HepG2 (cell line): Measurements from ENCODE around the gene PAPOLB. TPM values are rescaled to one million over a fixed set of nuclear protein-coding genes. Genes with fewer than 3 reads are reported as not detected.

Experiments
- CEBPZ ChIP-seq: IDR thresholded peaks from 2 replicates; pipeline ENCODE4 v1.6.1; 2012; ENCODE audit warnings: low read length, improper control_type of control experiment
- CREBL2 ChIP-seq: sonication (generic); formaldehyde crosslinking; IDR thresholded peaks from 2 replicates; pipeline ENCODE4 v1.8.1; 2023; ENCODE audit warnings: missing genetic modification reagents, mild to moderate bottlenecking, borderline replicate concordance
- DMAP1 ChIP-seq: IDR thresholded peaks from 2 replicates; pipeline ENCODE4 v1.6.1; 2016
- DMTF1 ChIP-seq: sonication (generic); formaldehyde crosslinking; IDR thresholded peaks from 2 replicates; pipeline ENCODE4 v1.4.0; 2020; ENCODE audit warnings: mild to moderate bottlenecking, missing genetic modification reagents
- GFI1 ChIP-seq: sonication (generic); formaldehyde crosslinking; IDR thresholded peaks from 2 replicates; pipeline ENCODE4 v1.5.0; 2020; ENCODE audit warnings: missing genetic modification reagents, mild to moderate bottlenecking, borderline replicate concordance
- HNF4G ChIP-seq, 2 experiments: sonication (generic) in 1 of 2; formaldehyde crosslinking in 1 of 2; IDR thresholded peaks; 2 replicates each; pipeline versions ENCODE4 v1.4.0 to v1.6.1; 2011 to 2020; ENCODE audit warnings: borderline replicate concordance in 2 of 2, low read depth in 2 of 2, mild to moderate bottlenecking in 2 of 2, low read length in 1 of 2, missing genetic modification reagents in 1 of 2, moderate library complexity in 1 of 2
- MIER2 ChIP-seq: IDR thresholded peaks from 2 replicates; pipeline ENCODE4 v1.6.1; 2016; ENCODE audit warnings: missing biosample characterization, missing genetic modification reagents
- NFE2 ChIP-seq: sonication (generic); formaldehyde crosslinking; IDR thresholded peaks from 2 replicates; pipeline ENCODE4 v1.4.0; 2020; ENCODE audit warnings: missing genetic modification reagents
- PHF20 ChIP-seq: sonication (generic); formaldehyde crosslinking; IDR thresholded peaks from 2 replicates; pipeline ENCODE4 v1.5.0; 2020; ENCODE audit warnings: mild to moderate bottlenecking, missing genetic modification reagents
- TP53 ChIP-seq: sonication (generic); formaldehyde crosslinking; conservative IDR thresholded peaks from 2 replicates; pipeline ENCODE4 v1.4.0; 2020; ENCODE audit warnings: missing genetic modification reagents
- ZBTB2 ChIP-seq: sonication (generic); formaldehyde crosslinking; IDR thresholded peaks from 2 replicates; pipeline ENCODE4 v1.8.0; 2022; ENCODE audit warnings: low read depth, missing genetic modification reagents
- ZNF3 ChIP-seq: IDR thresholded peaks from 2 replicates; pipeline ENCODE4 v1.7.0; 2017; ENCODE audit warnings: inconsistent platforms
- ZNF350 ChIP-seq: sonication (generic); formaldehyde crosslinking; IDR thresholded peaks from 2 replicates; pipeline ENCODE4 v1.4.0; 2020; ENCODE audit warnings: mild to moderate bottlenecking, low read depth, missing genetic modification reagents, borderline replicate concordance
- ZNF460 ChIP-seq: sonication (generic); formaldehyde crosslinking; IDR thresholded peaks from 2 replicates; pipeline ENCODE4 v1.5.1; 2020; ENCODE audit warnings: missing genetic modification reagents, mild to moderate bottlenecking, borderline replicate concordance
- ZNF567 ChIP-seq: sonication (generic); formaldehyde crosslinking; IDR thresholded peaks from 2 replicates; pipeline ENCODE4 v1.8.1; 2023; ENCODE audit warnings: mild to moderate bottlenecking, missing genetic modification reagents, borderline replicate concordance
- ZNF788 ChIP-seq: sonication (generic); formaldehyde crosslinking; IDR thresholded peaks from 2 replicates; pipeline ENCODE4 v1.5.0; 2020; ENCODE audit warnings: mild to moderate bottlenecking, missing genetic modification reagents, borderline replicate concordance
- polyA plus RNA-seq, 8 experiments: library from polyadenylated mRNA; depleted of rRNA in 3 of 8; stranded (reverse) in 7 of 8; unstranded in 1 of 8; fragments of >200 nt; fragmentation: Illumina TruSeq in 4 of 8; extraction: Trizol in 4 of 8; gene quantifications; 2 replicates each; pipeline versions ENCODE4 v1.2.1 to v1.2.3, GENCODE V29; 2011 to 2016; ENCODE audit warnings: low read depth in 4 of 8, missing spikeins in 1 of 8, mixed read lengths in 1 of 8; ENCODE audit not compliant: insufficient read depth in 1 of 8
- total RNA-seq, 5 experiments: library from RNA; depleted of rRNA; stranded (reverse); fragments of >200 nt; fragmentation: Illumina TruSeq; extraction: Trizol; gene quantifications; 2 replicates each; pipeline ENCODE4 v1.2.3, GENCODE V29; 2016; ENCODE audit warnings: low read depth in 1 of 5

The PAPOLB gene
- total and polyA plus RNA-seq, 2 of the 13 experiments (the other 11 are each of a cell fraction or from before 2014, with no cell fraction given), result not detected

- TF ChIP-seq ZNF567 (CRISPR knock-in tag) (no peak), CEBPZ (no peak), TP53 (CRISPR knock-in tag) (no peak), HNF4G (IDR thresholded peaks at IDR 0.05; ENCODE audit: borderline replicate concordance, low read depth, low read length) (no peak), HNF4G (CRISPR knock-in tag; IDR thresholded peaks at IDR 0.05; ENCODE audit: borderline replicate concordance, low read depth) (no peak), ZNF788 (CRISPR knock-in tag) (peak; percentile 88), ZNF3 (CRISPR knock-in tag) (no peak), DMTF1 (CRISPR knock-in tag) (no peak), MIER2 (CRISPR knock-in tag) (peak; percentile 54; the same call in 1 of the 2 replicates), CREBL2 (no peak), ZNF350 (CRISPR knock-in tag) (no peak; the same call in 1 of the 2 replicates), ZBTB2 (CRISPR knock-in tag) (no peak), GFI1 (no peak), NFE2 (CRISPR knock-in tag) (no peak), ZNF460 (CRISPR knock-in tag) (no peak), PHF20 (CRISPR knock-in tag) (no peak), DMAP1 (CRISPR knock-in tag) (no peak)
Observed at GRCh38 chr7:4830176-4830575, 31.7 kb downstream of the PAPOLB start (continued).
